HCT116 (cell line): ENCODE measurements around the gene SAMD4B. TPM values are rescaled to one million over a fixed set of nuclear protein-coding genes. Genes with fewer than 3 reads are reported as not detected.

Experiments used
- ATAC-seq: fragments of 200-7000 bp; cut with Tn5 transposase; 2 replicates; pipeline ENCODE4 v1.9.1; 2020; ENCODE audit warnings: mild to moderate bottlenecking, moderate library complexity
- BruUV-seq: library from RNA; stranded (reverse); fragments of 400-500 nt; replicated peaks from 2 replicates; lab custom pipeline; 2021; lab: Mats Ljungman, UMichigan
- CTCF ChIA-PET: fragments of 300-600 bp; sonication (Branson Sonifier 250); formaldehyde crosslinking; loops from one replicate; lab custom pipeline; 2021; ENCODE audit warnings: antibody characterized with exemption; lab: Charles Lee
- POLR2A ChIA-PET: fragments of 300-600, 350-600 bp; sonication (Branson Sonifier 250); formaldehyde crosslinking; loops from one replicate; lab custom pipeline; 2021; ENCODE audit warnings: antibody characterized with exemption; lab: Charles Lee
- RAD21 ChIA-PET, 2 experiments: fragments of 300-600 bp; sonication (Branson Sonifier 250); formaldehyde crosslinking; loops; one replicate each; lab custom pipeline; 2023; ENCODE audit warnings: low total read pairs in 2 of 2; ENCODE audit not compliant: uncharacterized antibody in 2 of 2, unreplicated experiment in 2 of 2, low non-redundant PET in 1 of 2; lab: Charles Lee
- DNase-seq: peaks from one replicate; pipeline ENCODE4 v3.0.0-alpha.2; 2010; ENCODE audit warnings: low read depth, low spot score
- H2AFZ ChIP-seq: fragments of 200-600 bp; shearing (Covaris generic), sonication (generic); 2 replicates; pipeline ENCODE4 v1.6.1; 2017; ENCODE audit warnings: low read depth, mixed run types, mixed read lengths, antibody characterized with exemption, low read length; ENCODE audit not compliant: poor library complexity, severe bottlenecking
- H3K27ac ChIP-seq: 2 replicates; pipeline ENCODE4 v1.5.1; 2012; ENCODE audit warnings: low read depth, low read length
- H3K27me3 ChIP-seq: fragments of 200-600 bp; sonication (generic); 2 replicates; pipeline ENCODE4 v1.6.1; 2016; ENCODE audit warnings: mixed run types, low read length, mixed read lengths; ENCODE audit not compliant: insufficient read depth
- H3K36me3 ChIP-seq, 2 experiments: fragments of 200-500 bp in 1 of 2; fragments of 200-600 bp in 1 of 2; sonication (Bioruptor generic) in 1 of 2; sonication (generic) in 1 of 2; 2 replicates each; pipeline versions ENCODE4 v1.5.1 to v1.6.1; 2014 to 2016; ENCODE audit warnings: low read length in 2 of 2, inconsistent platforms in 1 of 2, mixed read lengths in 1 of 2, mixed run types in 1 of 2; ENCODE audit not compliant: insufficient read depth in 2 of 2, control insufficient read depth in 1 of 2
- H3K4me1 ChIP-seq, 2 experiments: fragments of 200-600 bp in 1 of 2; sonication (generic) in 1 of 2; 2 replicates each; pipeline versions ENCODE4 v1.5.1 to v1.6.1; 2012 to 2017; ENCODE audit warnings: low read length in 2 of 2, inconsistent platforms in 1 of 2, mild to moderate bottlenecking in 1 of 2, mixed read lengths in 1 of 2, mixed run types in 1 of 2, moderate library complexity in 1 of 2; ENCODE audit not compliant: insufficient read depth in 2 of 2, control insufficient read depth in 1 of 2
- H3K4me2 ChIP-seq: fragments of 200-600 bp; sonication (generic); 2 replicates; pipeline ENCODE4 v1.6.1; 2017; ENCODE audit warnings: mixed run types, low read length, mixed read lengths
- H3K4me3 ChIP-seq, 2 experiments: fragments of 200-600 bp in 1 of 2; sonication (generic) in 1 of 2; replicated peaks in 1 of 2; 2 replicates each; pipeline ENCODE4 v1.5.1; 2011 to 2016; ENCODE audit warnings: low read length in 2 of 2, control low read depth in 1 of 2, low read depth in 1 of 2, mild to moderate bottlenecking in 1 of 2, mixed read lengths in 1 of 2, mixed run types in 1 of 2
- H3K79me2 ChIP-seq: fragments of 200-600 bp; sonication (generic); 2 replicates; pipeline ENCODE4 v1.6.1; 2017; ENCODE audit warnings: mild to moderate bottlenecking, mixed run types, low read length, moderate library complexity, mixed read lengths; ENCODE audit not compliant: insufficient read depth
- H3K9ac ChIP-seq: fragments of 200-600 bp; sonication (generic); 2 replicates; pipeline ENCODE4 v1.6.1; 2016; ENCODE audit warnings: low read length, mixed read lengths
- H3K9me2 ChIP-seq: fragments of 200-600 bp; sonication (generic), shearing (Covaris generic); 2 replicates; pipeline ENCODE4 v1.6.1; 2017; ENCODE audit warnings: mixed run types, mild to moderate bottlenecking, moderate library complexity; ENCODE audit not compliant: insufficient read depth
- H3K9me3 ChIP-seq, 2 experiments: fragments of 200-500 bp in 1 of 2; fragments of 200-600 bp in 1 of 2; sonication (Bioruptor generic) in 1 of 2; sonication (generic) in 1 of 2; 2 replicates each; pipeline ENCODE4 v1.6.1; 2014 to 2017; ENCODE audit warnings: low read length in 2 of 2, mixed read lengths in 2 of 2, inconsistent platforms in 1 of 2, low read depth in 1 of 2, mild to moderate bottlenecking in 1 of 2, mixed run types in 1 of 2, moderate library complexity in 1 of 2; ENCODE audit not compliant: control insufficient read depth in 1 of 2, insufficient read depth in 1 of 2
- H4K20me1 ChIP-seq: fragments of 200-600 bp; sonication (generic), shearing (Covaris generic); 2 replicates; pipeline ENCODE4 v1.6.1; 2017; ENCODE audit warnings: mixed run types, mild to moderate bottlenecking, moderate library complexity; ENCODE audit not compliant: insufficient read depth
- CBX3 ChIP-seq: IDR thresholded peaks from 2 replicates; pipeline ENCODE4 v1.6.1; 2012; ENCODE audit warnings: low read depth
- CEBPB ChIP-seq: IDR thresholded peaks from 2 replicates; pipeline ENCODE4 v1.6.1; 2012; ENCODE audit warnings: low read depth
- EZH2 ChIP-seq: fragments of 200-600 bp; sonication (generic); IDR thresholded peaks from 2 replicates; pipeline ENCODE4 v1.6.1; 2017; ENCODE audit warnings: antibody characterized with exemption, mixed run types
- EZH2phosphoT487 ChIP-seq: fragments of 200-600 bp; IDR thresholded peaks from 2 replicates; pipeline ENCODE4 v1.6.1; 2018; ENCODE audit warnings: antibody characterized with exemption, borderline replicate concordance
- POLR2A ChIP-seq: IDR thresholded peaks from 2 replicates; pipeline ENCODE4 v1.7.0; 2011; ENCODE audit warnings: borderline replicate concordance; ENCODE audit not compliant: insufficient read depth, insufficient read length; ENCODE audit errors: extremely low read depth
- SIN3A ChIP-seq: IDR thresholded peaks from 2 replicates; pipeline ENCODE4 v1.6.1; 2012; ENCODE audit warnings: low read depth
- SRF ChIP-seq: IDR thresholded peaks from 2 replicates; pipeline ENCODE4 v1.6.1; 2012; ENCODE audit warnings: low read depth
- YY1 ChIP-seq: IDR thresholded peaks from 2 replicates; pipeline ENCODE4 v1.6.1; 2011; ENCODE audit warnings: low read length, low read depth, moderate library complexity, mild to moderate bottlenecking; ENCODE audit not compliant: insufficient replicate concordance; ENCODE audit errors: extremely low read depth
- ZFX ChIP-seq: fragments of 450-650 bp; IDR thresholded peaks from 2 replicates; pipeline ENCODE4 v1.6.1; 2017
- ZNF274 ChIP-seq: fragments of 200-500 bp; sonication (Bioruptor generic); IDR thresholded peaks from 2 replicates; pipeline ENCODE4 v1.6.1; 2014; ENCODE audit warnings: mild to moderate bottlenecking, low read depth, low read length, inconsistent platforms
- intact Hi-C: fragments of 100-400 bp; cut with micrococcal nuclease; formaldehyde crosslinking; loops from 2 replicates; pipeline ENCODE4 v1.10.0; 2022
- total RNA-seq: library from RNA; stranded (reverse); gene quantifications from one replicate; pipeline ENCODE4 v1.2.1, GENCODE V29; 2021; ENCODE audit not compliant: unreplicated experiment
- TF ChIP-seq, protein P1 (sequence below): IDR thresholded peaks from 2 replicates; pipeline ENCODE4 v1.6.1; 2012; ENCODE audit warnings: low read depth
- TF ChIP-seq, protein P2 (sequence below): IDR thresholded peaks from 2 replicates; pipeline ENCODE4 v1.6.1; 2012
- TF ChIP-seq, protein P3 (sequence below): IDR thresholded peaks from 2 replicates; pipeline ENCODE4 v1.6.1; 2011; ENCODE audit warnings: mild to moderate bottlenecking, low read length, moderate library complexity; ENCODE audit not compliant: insufficient replicate concordance; ENCODE audit errors: extremely low read depth

SAMD4B gene
- total RNA-seq, 1 experiment from 2014 or later = 127 TPM

DNA sequence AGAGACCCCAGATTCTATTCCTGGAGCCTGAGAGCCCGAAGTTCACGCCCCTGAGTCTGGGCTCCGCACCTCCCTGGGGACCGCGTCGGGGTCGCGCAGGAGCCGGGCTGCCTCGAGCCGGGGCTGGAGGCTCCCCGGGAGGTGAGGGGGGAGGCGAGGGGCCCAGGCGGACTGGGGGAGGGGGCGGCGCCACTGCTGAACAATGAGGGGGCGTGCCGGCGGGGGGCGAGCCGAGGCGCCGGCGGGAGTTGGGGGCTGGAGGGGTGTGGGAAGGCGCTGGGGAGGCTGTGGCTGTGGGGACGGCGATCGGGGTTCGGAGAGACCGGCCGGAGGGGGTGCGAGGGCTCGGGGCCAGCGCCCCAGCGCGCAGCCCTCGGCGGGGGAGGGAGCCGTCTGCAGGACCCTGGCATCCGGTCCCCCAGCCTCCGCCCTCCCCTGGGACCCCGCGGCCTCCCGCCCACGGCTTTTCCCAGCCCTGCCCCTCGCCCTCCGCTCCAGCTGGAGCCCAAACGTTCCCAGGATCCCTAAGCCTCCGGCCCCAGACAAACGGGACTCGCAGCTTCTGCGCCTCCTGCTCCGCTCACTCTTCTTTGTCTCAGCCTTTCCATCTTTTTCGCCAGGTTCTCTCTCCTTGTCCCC is 71.2 kb downstream of the SAMD4B start:
- no peaks in the 10 kb centered on the region for H3K9me2 ChIP-seq
- no peak overlapping the region for H2AFZ ChIP-seq
- H4K20me1 ChIP-seq = no peaks in the 10 kb centered on the region; the same call in 1 of the 2 replicates
- ChIA-PET POLR2A (interaction anchor here (1.2 to 1.5 kb wide), 3 partner anchors 15 to 23 kb away, joined by 4 to 5 read pairs (median 5); partner anchors contain the start of genes MED29, PAF1 and RPS16), RAD21 (interaction anchor here in 1 of 2 experiments (0.6 kb wide), 1 partner anchor 26 kb away, joined by 3 read pairs; no protein-coding TSS in a partner anchor), CTCF (interaction anchor here (0.6 to 1.7 kb wide), 3 partner anchors 15 to 195 kb away, joined by 3 to 5 read pairs (median 3); partner anchors contain the start of genes MED29 and PAF1)
- peak overlapping the region; percentile 100; the same call in 1 of the 2 replicates for H3K27ac ChIP-seq
- H3K4me3 ChIP-seq = peak overlapping the region; percentile 57 to 90
- intact Hi-C loops = loop anchor here (5.0 kb wide), 1 partner anchor 71 kb away; the partner anchor contains the start of gene SAMD4B
- H3K9me3 ChIP-seq = no peaks in the 10 kb centered on the region
- DNase-seq (no peak), ATAC-seq (no peak)
- TF ChIP-seq YY1 (no peak), CEBPB (no peak), SIN3A (no peak), EZH2 (no peak), ZNF274 (no peak), CBX3 (no peak), EZH2phosphoT487 (no peak), SRF (no peak), POLR2A (no peak), ZFX (no peak)
- TF ChIP-seq, protein P1, sequence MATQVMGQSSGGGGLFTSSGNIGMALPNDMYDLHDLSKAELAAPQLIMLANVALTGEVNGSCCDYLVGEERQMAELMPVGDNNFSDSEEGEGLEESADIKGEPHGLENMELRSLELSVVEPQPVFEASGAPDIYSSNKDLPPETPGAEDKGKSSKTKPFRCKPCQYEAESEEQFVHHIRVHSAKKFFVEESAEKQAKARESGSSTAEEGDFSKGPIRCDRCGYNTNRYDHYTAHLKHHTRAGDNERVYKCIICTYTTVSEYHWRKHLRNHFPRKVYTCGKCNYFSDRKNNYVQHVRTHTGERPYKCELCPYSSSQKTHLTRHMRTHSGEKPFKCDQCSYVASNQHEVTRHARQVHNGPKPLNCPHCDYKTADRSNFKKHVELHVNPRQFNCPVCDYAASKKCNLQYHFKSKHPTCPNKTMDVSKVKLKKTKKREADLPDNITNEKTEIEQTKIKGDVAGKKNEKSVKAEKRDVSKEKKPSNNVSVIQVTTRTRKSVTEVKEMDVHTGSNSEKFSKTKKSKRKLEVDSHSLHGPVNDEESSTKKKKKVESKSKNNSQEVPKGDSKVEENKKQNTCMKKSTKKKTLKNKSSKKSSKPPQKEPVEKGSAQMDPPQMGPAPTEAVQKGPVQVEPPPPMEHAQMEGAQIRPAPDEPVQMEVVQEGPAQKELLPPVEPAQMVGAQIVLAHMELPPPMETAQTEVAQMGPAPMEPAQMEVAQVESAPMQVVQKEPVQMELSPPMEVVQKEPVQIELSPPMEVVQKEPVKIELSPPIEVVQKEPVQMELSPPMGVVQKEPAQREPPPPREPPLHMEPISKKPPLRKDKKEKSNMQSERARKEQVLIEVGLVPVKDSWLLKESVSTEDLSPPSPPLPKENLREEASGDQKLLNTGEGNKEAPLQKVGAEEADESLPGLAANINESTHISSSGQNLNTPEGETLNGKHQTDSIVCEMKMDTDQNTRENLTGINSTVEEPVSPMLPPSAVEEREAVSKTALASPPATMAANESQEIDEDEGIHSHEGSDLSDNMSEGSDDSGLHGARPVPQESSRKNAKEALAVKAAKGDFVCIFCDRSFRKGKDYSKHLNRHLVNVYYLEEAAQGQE = no peak
- TF ChIP-seq, protein P2, sequence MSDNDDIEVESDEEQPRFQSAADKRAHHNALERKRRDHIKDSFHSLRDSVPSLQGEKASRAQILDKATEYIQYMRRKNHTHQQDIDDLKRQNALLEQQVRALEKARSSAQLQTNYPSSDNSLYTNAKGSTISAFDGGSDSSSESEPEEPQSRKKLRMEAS = no peak
- TF ChIP-seq, protein P3, sequence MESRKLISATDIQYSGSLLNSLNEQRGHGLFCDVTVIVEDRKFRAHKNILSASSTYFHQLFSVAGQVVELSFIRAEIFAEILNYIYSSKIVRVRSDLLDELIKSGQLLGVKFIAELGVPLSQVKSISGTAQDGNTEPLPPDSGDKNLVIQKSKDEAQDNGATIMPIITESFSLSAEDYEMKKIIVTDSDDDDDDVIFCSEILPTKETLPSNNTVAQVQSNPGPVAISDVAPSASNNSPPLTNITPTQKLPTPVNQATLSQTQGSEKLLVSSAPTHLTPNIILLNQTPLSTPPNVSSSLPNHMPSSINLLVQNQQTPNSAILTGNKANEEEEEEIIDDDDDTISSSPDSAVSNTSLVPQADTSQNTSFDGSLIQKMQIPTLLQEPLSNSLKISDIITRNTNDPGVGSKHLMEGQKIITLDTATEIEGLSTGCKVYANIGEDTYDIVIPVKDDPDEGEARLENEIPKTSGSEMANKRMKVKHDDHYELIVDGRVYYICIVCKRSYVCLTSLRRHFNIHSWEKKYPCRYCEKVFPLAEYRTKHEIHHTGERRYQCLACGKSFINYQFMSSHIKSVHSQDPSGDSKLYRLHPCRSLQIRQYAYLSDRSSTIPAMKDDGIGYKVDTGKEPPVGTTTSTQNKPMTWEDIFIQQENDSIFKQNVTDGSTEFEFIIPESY = no peak
- peaks cover 0 to 4% of the 10 kb centered on the region in 2 experiments; a peak in 1 of 4 replicates for H3K36me3 ChIP-seq
- H3K79me2 ChIP-seq = peaks cover 6% of the 10 kb centered on the region
- peak overlapping the region; percentile 67 for H3K9ac ChIP-seq
- no peaks in the 10 kb centered on the region for H3K27me3 ChIP-seq
- peaks cover 29 to 61% of the 10 kb centered on the region in 2 experiments for H3K4me1 ChIP-seq
- peak overlapping the region; percentile 92 for H3K4me2 ChIP-seq
- no TSS peak for BruUV-seq
